GM23248 (cell line): ENCODE data around the gene BAZ1B. TPM values are rescaled to one million over a fixed set of nuclear protein-coding genes. Genes with fewer than 3 reads are reported as not detected.
A peak's percentile ranks its signal among the peaks of the same experiment; 100 is the strongest.
"Not testable (repeated sequence)": the region's sequence is repeated elsewhere in the genome, so short reads cannot be mapped to it uniquely, and the experiment has no call there.

Source experiments
- DNase-seq: peaks from one replicate; pipeline ENCODE4 v3.0.0-alpha.2; 2015
- H2AFZ ChIP-seq: fragments of 200-600 bp; sonication (generic); 2 replicates; pipeline ENCODE4 v1.6.1; 2016; ENCODE audit warnings: antibody characterized with exemption
- H3F3A ChIP-seq: fragments of 200-600 bp; sonication (generic); 2 replicates; pipeline ENCODE4 v1.6.1; 2016; ENCODE audit warnings: mild to moderate bottlenecking, antibody characterized with exemption, mixed run types; ENCODE audit not compliant: insufficient read depth
- H3K27ac ChIP-seq: fragments of 200-600 bp; sonication (generic); 2 replicates; pipeline ENCODE4 v1.5.1; 2016; ENCODE audit warnings: mild to moderate bottlenecking
- H3K27me3 ChIP-seq: fragments of 200-600 bp; sonication (generic); replicated peaks from 2 replicates; pipeline ENCODE4 v1.6.1; 2016; ENCODE audit warnings: mild to moderate bottlenecking; ENCODE audit not compliant: insufficient read depth
- H3K36me3 ChIP-seq: fragments of 200-600 bp; sonication (generic); 2 replicates; pipeline ENCODE4 v1.6.1; 2016; ENCODE audit warnings: low read depth, mild to moderate bottlenecking
- H3K4me1 ChIP-seq: fragments of 200-600 bp; sonication (generic); 2 replicates; pipeline ENCODE4 v1.6.1; 2016; ENCODE audit warnings: mild to moderate bottlenecking; ENCODE audit not compliant: insufficient read depth
- H3K4me2 ChIP-seq: fragments of 200-600 bp; sonication (generic); one replicate; pipeline ENCODE4 v1.6.1; 2016; ENCODE audit warnings: mild to moderate bottlenecking; ENCODE audit not compliant: unreplicated experiment
- H3K4me3 ChIP-seq: fragments of 200-600 bp; sonication (generic); 2 replicates; pipeline ENCODE4 v1.5.1; 2016; ENCODE audit warnings: mild to moderate bottlenecking
- H3K79me2 ChIP-seq: fragments of 200-600 bp; sonication (generic); 2 replicates; pipeline ENCODE4 v1.6.1; 2016; ENCODE audit warnings: mild to moderate bottlenecking; ENCODE audit not compliant: insufficient read depth
- H3K9ac ChIP-seq: fragments of 200-600 bp; sonication (generic); 2 replicates; pipeline ENCODE4 v1.6.1; 2016; ENCODE audit warnings: mild to moderate bottlenecking
- H3K9me2 ChIP-seq: fragments of 200-600 bp; sonication (generic); 2 replicates; pipeline ENCODE4 v1.6.1; 2016; ENCODE audit warnings: mixed run types, mild to moderate bottlenecking, moderate library complexity; ENCODE audit not compliant: insufficient read depth
- H3K9me3 ChIP-seq: fragments of 200-600 bp; sonication (generic); one replicate; pipeline ENCODE4 v1.6.1; 2017; ENCODE audit warnings: low read depth
- H4K20me1 ChIP-seq: fragments of 200-600 bp; sonication (generic); 2 replicates; pipeline ENCODE4 v1.6.0; 2016; ENCODE audit not compliant: insufficient read depth
- EZH2 ChIP-seq: fragments of 200-600 bp; sonication (generic); IDR thresholded peaks from 2 replicates; pipeline ENCODE4 v1.6.1; 2018; ENCODE audit warnings: antibody characterized with exemption, mild to moderate bottlenecking; ENCODE audit not compliant: insufficient read depth, poor library complexity, severe bottlenecking
- EZH2phosphoT487 ChIP-seq: fragments of 200-600 bp; sonication (generic); IDR thresholded peaks from 2 replicates; pipeline ENCODE4 v1.6.1; 2018; ENCODE audit warnings: antibody characterized with exemption, moderate library complexity, mild to moderate bottlenecking, low read depth; ENCODE audit not compliant: insufficient read depth
- WGBS, 2 experiments: methylation state at CpG; one replicate each; pipeline ENCODE4 v1.1.6; 2015 to 2017; ENCODE audit warnings: low lambda C conversion rate in 2 of 2, low coverage in 1 of 2; ENCODE audit errors: missing lambda C conversion rate in 2 of 2; 5-methylcytosine and 5-hydroxymethylcytosine counted together
- in situ Hi-C: fragments of 300-500 bp; cut with MboI; formaldehyde crosslinking; loops from 2 replicates; pipeline ENCODE4 v1.15.0; 2020
- polyA plus RNA-seq: library from polyadenylated mRNA; unstranded; fragments of >200 nt; fragmentation: Nextera tagmentation; extraction: Ambion mirVana; gene quantifications from 2 replicates; pipeline ENCODE4 v1.2.1, GENCODE V29; 2016
- total RNA-seq: library from RNA; depleted of rRNA; stranded (reverse); fragments of >200 nt; shearing (Covaris generic); gene quantifications from 2 replicates; pipeline ENCODE4 v1.2.3, GENCODE V29; 2014

The BAZ1B gene
- total and polyA plus RNA-seq, 2 experiments from 2014 or later, result 24.0 to 41.8 TPM

- Histone ChIP-seq H2AFZ (no peak overlapping the region), H3K4me2 (no peak overlapping the region), H3K79me2 (no peaks in the 10 kb centered on the region), H3K9ac (no peak overlapping the region), H3K36me3 (no peaks in the 10 kb centered on the region), H3K4me1 (no peaks in the 10 kb centered on the region), H3F3A (no peaks in the 10 kb centered on the region), H3K4me3 (no peak overlapping the region), H3K27ac (no peak overlapping the region), H3K9me2 (no peaks in the 10 kb centered on the region), H3K9me3 (no peaks in the 10 kb centered on the region), H3K27me3 (no peaks in the 10 kb centered on the region), H4K20me1 (no peaks in the 10 kb centered on the region)
- DNase-seq, result no peak
- in situ Hi-C loops, result no loop called here
- TF ChIP-seq EZH2 (no peak), EZH2phosphoT487 (no peak)
- 96 to 99% methylated on average over 9 of the region's 9 CpGs for WGBS, 2 experiments
These were observed 96.6 kb downstream of the BAZ1B start for GRCh38 chr7:73425356-73425983.

- Histone ChIP-seq H3K36me3 (no peaks in the 10 kb centered on the region), H3K4me3 (peak overlapping the region; percentile 55), H2AFZ (peak overlapping the region; percentile 83), H3K4me2 (peak overlapping the region; percentile 89), H3K27ac (no peak overlapping the region), H3K4me1 (no peaks in the 10 kb centered on the region), H3K27me3 (no peaks in the 10 kb centered on the region), H3K9me3 (no peaks in the 10 kb centered on the region), H3K9ac (peak overlapping the region; percentile 66), H4K20me1 (no peaks in the 10 kb centered on the region), H3K9me2 (no peaks in the 10 kb centered on the region), H3F3A (no peaks in the 10 kb centered on the region), H3K79me2 (no peaks in the 10 kb centered on the region)
- in situ Hi-C loops, result no loop called here
- WGBS, 2 experiments, result 75 to 80% methylated on average over 11 of the region's 11 CpGs
- no peak for TF ChIP-seq EZH2
- TF ChIP-seq EZH2phosphoT487, result no peak
- no peak for DNase-seq
These were observed 97.6 kb downstream of the BAZ1B start for GRCh38 chr7:73424489-73424885.

GRCh38 chr7:73423519-73424488, 98.3 kb downstream of the BAZ1B start:
- peak overlapping the region; percentile 55 for H3K4me3 ChIP-seq
- no peaks in the 10 kb centered on the region for H3K9me2 ChIP-seq
- H3K9me3 ChIP-seq, result no peaks in the 10 kb centered on the region
- TF ChIP-seq EZH2phosphoT487 (no peak), EZH2 (no peak)
- H3F3A ChIP-seq, result no peaks in the 10 kb centered on the region
- in situ Hi-C loops, result no loop called here
- H3K36me3 ChIP-seq, result no peaks in the 10 kb centered on the region
- no peaks in the 10 kb centered on the region for H3K79me2 ChIP-seq
- H3K4me1 ChIP-seq, result no peaks in the 10 kb centered on the region
- H3K9ac ChIP-seq, result peak overlapping the region; percentile 66
- H2AFZ ChIP-seq, result peak overlapping the region; percentile 83
- 20 to 23% methylated on average over 47 to 52 of the region's 52 CpGs for WGBS, 2 experiments
- DNase-seq, result peak; percentile 59
- no peaks in the 10 kb centered on the region for H3K27me3 ChIP-seq
- H4K20me1 ChIP-seq, result no peaks in the 10 kb centered on the region
- H3K27ac ChIP-seq, result no peak overlapping the region
- peak overlapping the region; percentile 89 for H3K4me2 ChIP-seq

GRCh38 chr7:73420610-73421009, 101.5 kb downstream of the BAZ1B start:
- H3K9me2 ChIP-seq, H3K36me3 ChIP-seq, H3K9me3 ChIP-seq, H3K9ac ChIP-seq, H4K20me1 ChIP-seq, H3K79me2 ChIP-seq, H3K27ac ChIP-seq, H3K27me3 ChIP-seq, H3K4me3 ChIP-seq, H2AFZ ChIP-seq, H3K4me2 ChIP-seq, in situ Hi-C loops, H3F3A ChIP-seq, H3K4me1 ChIP-seq: not testable (repeated sequence)
- WGBS, 2 experiments, result 59 to 62% methylated on average over 8 of the region's 8 CpGs
- peak; percentile 43 for DNase-seq

- H3K9me2 ChIP-seq, H4K20me1 ChIP-seq, DNase-seq, in situ Hi-C loops, H3K9me3 ChIP-seq, H3K79me2 ChIP-seq, H3K4me3 ChIP-seq, H3K36me3 ChIP-seq, H3K4me1 ChIP-seq, H3K27ac ChIP-seq, H3K27me3 ChIP-seq, H2AFZ ChIP-seq, H3F3A ChIP-seq, H3K4me2 ChIP-seq, H3K9ac ChIP-seq: not testable (repeated sequence)
- WGBS, 2 experiments, result 29 to 33% methylated on average over 6 to 8 of the region's 8 CpGs
These were observed 102.1 kb downstream of the BAZ1B start for GRCh38 chr7:73420016-73420415.
